Upper lobe of right lung (tissue), 1 donor: ENCODE data around the gene ARHGEF17. TPM values are rescaled to one million over a fixed set of nuclear protein-coding genes. Genes with fewer than 3 reads are reported as not detected.
A peak's percentile ranks its signal among the peaks of the same experiment; 100 is the strongest.

Source experiments
- ATAC-seq: fragments of 200-7000 bp; cut with Tn5 transposase; one replicate; pipeline ENCODE4 v1.9.1; 2020; ENCODE audit warnings: mild to moderate bottlenecking, moderate library complexity
- DNase-seq: peaks from one replicate; pipeline ENCODE4 v3.0.0-alpha.2; 2020
- H3K27ac ChIP-seq: fragments of 200-600 bp; one replicate; pipeline ENCODE4 v1.8.0; 2022
- H3K27me3 ChIP-seq: fragments of 200-600 bp; one replicate; pipeline ENCODE4 v1.8.0; 2022; ENCODE audit warnings: mild to moderate bottlenecking
- H3K36me3 ChIP-seq: fragments of 200-600 bp; one replicate; pipeline ENCODE4 v1.8.0; 2022
- H3K4me1 ChIP-seq: fragments of 200-600 bp; one replicate; pipeline ENCODE4 v1.8.0; 2022
- H3K4me3 ChIP-seq: fragments of 200-600 bp; one replicate; pipeline ENCODE4 v1.8.0; 2022; ENCODE audit warnings: mild to moderate bottlenecking
- H3K9me3 ChIP-seq: fragments of 200-600 bp; one replicate; pipeline ENCODE4 v1.8.0; 2022
- CTCF ChIP-seq: fragments of 200-600 bp; IDR thresholded peaks from one replicate; pipeline ENCODE4 v1.8.0; 2022; ENCODE audit warnings: antibody characterized with exemption
- intact Hi-C: fragments of 100-400 bp; cut with DNase I; formaldehyde crosslinking; loops from one replicate; pipeline ENCODE4 v1.11.0; 2022
- total RNA-seq: library from RNA; stranded (reverse); fragmentation: NEBNext Ultra II Directional; extraction: Animal tissue kit (Norgen Biotek cat#: 25700); gene quantifications from one replicate; pipeline ENCODE4 v1.2.1, GENCODE V29; 2021
- donor health status: DM: no; HTN: yes; CAD: no; lungs with severe emphysema.

Gene ARHGEF17
- total RNA-seq, 1 donor from 2014 or later, result 74.5 TPM

GRCh38 chr11:73324665-73325035, 16.6 kb downstream of the ARHGEF17 start:
- intact Hi-C loops, result no loop called here
- Histone ChIP-seq H3K9me3 (no peaks in the 10 kb centered on the region), H3K27me3 (no peaks in the 10 kb centered on the region), H3K4me3 (no peak overlapping the region), H3K36me3 (no peaks in the 10 kb centered on the region), H3K27ac (peak overlapping the region; percentile 63), H3K4me1 (peaks cover 79% of the 10 kb centered on the region)
- TF ChIP-seq CTCF, result no peak
- no peak for DNase-seq
- no peak for ATAC-seq

DNA sequence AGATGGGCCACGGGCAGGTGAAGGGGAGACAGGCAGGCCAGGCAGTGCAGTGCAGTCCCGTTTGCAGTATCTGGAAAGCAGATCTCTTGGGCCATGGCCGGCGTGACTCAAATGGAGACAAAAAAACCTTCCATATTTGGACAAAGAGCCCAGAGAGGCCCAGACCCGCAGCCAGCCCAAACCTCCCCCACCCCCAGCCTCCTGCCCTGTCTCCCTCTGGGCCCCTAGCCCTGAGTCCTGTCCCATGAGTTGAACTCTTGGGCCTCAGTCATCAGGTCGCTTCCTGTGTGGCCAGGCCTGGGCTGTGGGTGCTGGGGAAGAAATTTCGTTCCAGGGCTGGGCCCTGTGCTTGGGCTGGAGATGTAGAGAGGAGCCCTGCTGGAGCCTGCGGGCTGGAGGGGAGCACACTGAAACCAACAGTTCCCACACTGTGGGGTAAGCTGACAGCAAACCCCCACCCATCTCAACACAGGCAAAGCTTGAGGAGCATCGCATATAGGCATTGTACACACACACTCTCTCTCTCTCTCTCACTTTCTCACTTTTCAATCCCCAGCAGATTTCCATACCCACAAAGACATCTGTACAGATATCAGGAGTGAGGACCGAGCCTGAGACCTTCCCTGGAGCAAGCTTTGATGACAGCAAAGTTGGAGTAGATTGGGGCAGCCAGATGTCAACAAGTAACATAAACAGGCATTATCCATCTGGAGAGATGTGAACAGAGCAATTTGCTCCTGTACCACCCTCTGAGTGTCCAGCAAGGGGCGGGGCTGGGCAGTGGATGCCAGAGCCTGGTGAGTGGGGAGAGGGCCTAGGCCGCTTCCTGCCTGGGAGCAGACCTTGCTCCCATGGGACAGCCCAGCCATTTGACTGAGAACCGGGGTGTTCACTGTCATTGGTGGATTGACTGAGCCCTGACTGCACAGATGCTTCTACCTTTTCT, 17.2 kb downstream of the ARHGEF17 start:
- intact Hi-C loops, result no loop called here

DNA sequence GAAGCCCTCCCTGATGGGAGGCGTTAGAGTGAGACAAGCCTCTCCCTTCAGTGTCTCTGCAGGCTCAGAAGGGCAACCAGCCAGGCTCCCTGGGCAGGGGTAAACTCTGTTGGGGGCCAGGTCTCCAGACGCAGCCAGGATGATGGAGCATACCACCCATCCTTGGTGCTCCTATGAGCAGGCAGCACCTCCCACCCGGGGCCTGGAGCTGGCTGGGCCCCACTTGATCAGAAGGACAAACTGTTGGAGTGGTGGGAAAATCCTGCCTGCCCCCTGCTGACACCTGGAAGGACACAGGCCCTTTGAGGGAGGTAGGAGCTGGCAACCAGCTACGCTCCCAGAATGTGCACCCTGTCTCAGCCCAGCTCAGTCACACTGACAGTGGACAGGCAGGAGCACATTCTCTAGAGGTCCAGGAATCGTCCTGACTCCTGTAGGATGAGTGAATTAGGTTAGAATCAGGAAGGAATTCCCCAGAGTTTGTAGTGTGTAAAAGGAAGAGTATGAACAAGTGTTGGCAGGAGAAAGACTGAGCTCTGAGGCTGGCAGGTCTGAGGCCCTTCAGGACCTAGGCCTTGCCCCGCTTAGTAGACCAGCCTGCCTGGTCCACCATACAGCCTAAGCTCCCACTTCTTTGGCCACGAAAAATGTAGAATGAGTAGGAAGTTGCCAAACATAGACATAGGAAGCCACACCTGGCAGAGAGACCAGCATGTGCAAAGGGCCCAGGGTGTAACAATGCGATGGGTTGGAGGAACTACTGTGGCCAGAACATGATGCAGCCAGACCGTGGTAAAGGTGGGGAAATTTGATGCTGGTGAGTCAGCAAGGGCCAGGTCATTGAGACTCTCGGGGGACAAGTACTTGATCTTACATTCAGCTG, 19.1 kb downstream of the ARHGEF17 start:
- peaks cover 78% of the 10 kb centered on the region for H3K4me1 ChIP-seq
- no peaks in the 10 kb centered on the region for H3K36me3 ChIP-seq
- peak overlapping the region; percentile 25 for H3K27ac ChIP-seq
- no peaks in the 10 kb centered on the region for H3K27me3 ChIP-seq
- H3K9me3 ChIP-seq, result no peaks in the 10 kb centered on the region
- ATAC-seq (peak; percentile 4), DNase-seq (no peak)
- intact Hi-C loops, result no loop called here
- no peak overlapping the region for H3K4me3 ChIP-seq
- no peak for TF ChIP-seq CTCF

More for the DNA sequence above, 17.2 kb downstream of the ARHGEF17 start:
- no peak overlapping the region for H3K4me3 ChIP-seq
- DNase-seq (no peak), ATAC-seq (no peak)
- no peaks in the 10 kb centered on the region for H3K9me3 ChIP-seq
- no peaks in the 10 kb centered on the region for H3K27me3 ChIP-seq
- no peak for TF ChIP-seq CTCF
- peak overlapping the region; percentile 63 for H3K27ac ChIP-seq
- peaks cover 79% of the 10 kb centered on the region for H3K4me1 ChIP-seq
- no peaks in the 10 kb centered on the region for H3K36me3 ChIP-seq

- intact Hi-C loops, result no loop called here
- ATAC-seq (no peak), DNase-seq (no peak)
- no peak overlapping the region for H3K27ac ChIP-seq
- no peaks in the 10 kb centered on the region for H3K9me3 ChIP-seq
- H3K27me3 ChIP-seq, result no peaks in the 10 kb centered on the region
- no peaks in the 10 kb centered on the region for H3K36me3 ChIP-seq
- peaks cover 76% of the 10 kb centered on the region for H3K4me1 ChIP-seq
- TF ChIP-seq CTCF, result no peak
- no peak overlapping the region for H3K4me3 ChIP-seq
Measured at GRCh38 chr11:73327812-73328364, 19.8 kb downstream of the ARHGEF17 start.

GRCh38 chr11:73330569-73331093, 22.6 kb downstream of the ARHGEF17 start:
- intact Hi-C loops, result no loop called here
- peaks cover 78% of the 10 kb centered on the region for H3K4me1 ChIP-seq
- H3K36me3 ChIP-seq, result no peaks in the 10 kb centered on the region
- H3K9me3 ChIP-seq, result no peaks in the 10 kb centered on the region
- no peaks in the 10 kb centered on the region for H3K27me3 ChIP-seq
- TF ChIP-seq CTCF, result peak; percentile 29
- ATAC-seq (peak; percentile 36), DNase-seq (no peak)
- H3K27ac ChIP-seq, result peak overlapping the region; percentile 27
- no peak overlapping the region for H3K4me3 ChIP-seq
